GM12873 (cell line): ENCODE results near the gene NCAPD2.

ENCODE experiments used
- CTCF ChIP-seq: IDR thresholded peaks from 2 replicates; pipeline ENCODE4 v1.5.1; 2012; ENCODE audit warnings: low read depth, mild to moderate bottlenecking, moderate library complexity, low read length, control low read depth; ENCODE audit not compliant: insufficient read depth; ENCODE audit errors: missing control alignments

The NCAPD2 gene

DNA sequence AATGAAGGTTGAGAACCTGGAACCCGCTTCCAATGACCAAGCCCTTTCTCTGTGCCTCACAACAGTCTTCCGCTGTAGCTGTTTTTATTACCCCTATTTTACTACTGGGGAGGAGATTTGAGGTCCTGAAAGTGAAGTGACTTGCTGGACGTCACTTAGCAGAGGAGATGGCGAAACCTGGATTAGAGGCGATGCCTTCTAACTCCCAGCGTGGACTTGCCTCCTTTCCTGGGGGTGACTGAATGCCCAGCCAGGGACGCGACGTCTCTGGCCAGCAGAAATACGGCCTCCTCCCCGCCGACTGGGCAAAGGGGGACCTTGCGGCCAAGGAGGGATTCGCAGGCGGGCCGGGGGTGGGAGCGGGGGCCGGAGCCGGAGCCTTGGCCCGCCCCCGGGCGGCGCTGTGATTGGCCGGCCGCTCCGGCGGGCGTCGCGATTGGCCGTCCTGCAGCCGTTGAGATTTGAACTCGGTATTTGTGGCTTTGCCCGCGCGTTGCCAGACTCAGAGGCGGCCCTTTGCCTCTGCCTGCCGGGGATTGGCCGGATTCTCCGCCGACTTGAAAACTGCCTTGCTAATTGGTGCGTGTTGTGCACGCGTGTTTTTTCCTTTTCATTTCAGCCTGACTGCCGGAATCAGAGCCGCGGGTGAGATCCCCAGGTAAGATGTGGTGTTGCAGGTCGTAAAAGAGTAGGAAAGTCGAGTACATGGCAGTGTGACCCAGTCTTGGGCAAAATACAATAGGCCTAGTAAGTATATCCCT is at the start of gene NCAPD2:
TSS of gene NCAPD2 (plus strand) at position 606 of the 761 bp plus-strand sequence. CDS start 997 bp downstream, outside the sequence.
- TF ChIP-seq CTCF = peak; percentile 37

- no peak for TF ChIP-seq CTCF
Measured at GRCh38 chr12:6444704-6445688, 48.9 kb upstream of the NCAPD2 start, which contains the start of gene CD27. TSS of gene CD27 (plus strand) at chr12:6444955. CDS start at chr12:6445096, 141 bp downstream.

DNA sequence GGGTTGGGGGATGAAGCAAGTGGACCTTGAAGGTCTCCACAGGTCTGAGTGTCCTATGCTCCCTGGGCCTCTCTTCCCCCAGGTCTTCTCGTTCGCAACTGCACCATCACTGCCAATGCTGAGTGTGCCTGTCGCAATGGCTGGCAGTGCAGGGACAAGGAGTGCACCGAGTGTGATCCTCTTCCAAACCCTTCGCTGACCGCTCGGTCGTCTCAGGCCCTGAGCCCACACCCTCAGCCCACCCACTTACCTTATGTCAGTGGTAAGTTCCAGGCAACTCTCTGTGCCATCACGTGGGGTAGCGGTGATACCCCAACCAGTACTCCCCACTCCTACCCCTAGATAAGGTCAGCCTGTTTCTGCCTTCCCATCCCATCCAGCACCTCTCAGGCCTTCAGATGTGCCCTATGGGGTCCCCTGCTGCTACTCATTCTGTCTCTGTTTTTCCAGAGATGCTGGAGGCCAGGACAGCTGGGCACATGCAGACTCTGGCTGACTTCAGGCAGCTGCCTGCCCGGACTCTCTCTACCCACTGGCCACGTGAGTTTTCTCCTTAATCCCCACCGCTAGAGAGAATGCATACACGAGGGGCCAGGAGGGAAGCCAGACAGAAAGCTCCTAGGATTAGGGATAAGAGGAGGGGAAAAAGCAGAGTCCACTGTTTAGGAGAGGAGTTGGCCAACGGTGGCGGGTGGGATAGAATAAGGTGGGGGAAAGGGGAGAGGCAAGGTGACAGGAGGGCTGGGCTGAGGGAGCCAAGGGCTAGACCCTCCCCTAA is 43.6 kb upstream of the NCAPD2 start:
- TF ChIP-seq CTCF = no peak

- TF ChIP-seq CTCF = no peak
Measured at GRCh38 chr12:6450869-6451347, 43.0 kb upstream of the NCAPD2 start.

- TF ChIP-seq CTCF = no peak
Measured at GRCh38 chr12:6451348-6452244, 42.3 kb upstream of the NCAPD2 start, which contains the start of gene TAPBPL. TSS of gene TAPBPL (plus strand) at chr12:6452042. CDS start at chr12:6452249, 207 bp downstream.

DNA sequence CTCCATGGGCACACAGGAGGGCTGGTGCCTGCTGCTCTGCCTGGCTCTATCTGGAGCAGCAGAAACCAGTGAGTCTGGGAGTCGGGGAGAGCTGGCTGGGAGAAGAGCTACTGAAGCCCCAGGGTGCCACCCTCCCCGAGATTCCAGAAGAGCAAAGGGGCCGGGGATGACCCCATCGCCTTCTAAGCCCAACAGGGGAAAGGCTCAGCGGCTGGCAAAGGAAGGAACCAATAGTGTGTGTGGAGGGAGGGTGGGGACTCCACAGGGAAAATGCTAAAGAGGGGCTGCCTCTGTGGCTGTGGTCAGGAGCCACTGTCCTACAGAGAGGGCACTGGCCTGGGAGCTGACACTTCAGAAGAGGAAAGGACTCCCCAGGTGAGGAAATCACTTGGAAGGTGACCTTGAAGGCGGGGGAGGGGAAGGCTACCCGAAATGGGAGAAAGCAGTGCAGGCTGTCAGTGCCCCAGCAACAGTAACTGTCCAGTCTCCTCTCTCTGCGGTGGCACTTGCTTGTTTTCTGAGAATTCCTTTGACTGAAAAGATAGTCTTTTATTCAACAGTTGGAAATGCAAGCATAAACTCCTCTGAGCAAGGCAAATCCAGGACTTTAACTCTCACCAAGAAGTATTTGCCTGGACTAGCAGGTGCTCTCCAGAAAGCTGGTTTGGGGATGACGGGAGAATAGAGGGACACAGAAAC is 41.5 kb upstream of the NCAPD2 start:
- no peak for TF ChIP-seq CTCF
